ENCODE data around the gene GALNT6. TPM values are rescaled to one million over a fixed set of nuclear protein-coding genes. Genes with fewer than 3 reads are reported as not detected.

Gene GALNT6
- polyA plus RNA-seq, 5 donors = 1.4 to 3.3 (median 2.0) TPM

GRCh38 chr12:51405801-51406207 lies 14.6 kb upstream of the GALNT6 start:
- no peak for DNase-seq

- no peak for DNase-seq
These were observed 13.4 kb upstream of the GALNT6 start for GRCh38 chr12:51404627-51405026.

GRCh38 chr12:51403681-51404136 lies 12.5 kb upstream of the GALNT6 start:
- no peak for DNase-seq

DNA sequence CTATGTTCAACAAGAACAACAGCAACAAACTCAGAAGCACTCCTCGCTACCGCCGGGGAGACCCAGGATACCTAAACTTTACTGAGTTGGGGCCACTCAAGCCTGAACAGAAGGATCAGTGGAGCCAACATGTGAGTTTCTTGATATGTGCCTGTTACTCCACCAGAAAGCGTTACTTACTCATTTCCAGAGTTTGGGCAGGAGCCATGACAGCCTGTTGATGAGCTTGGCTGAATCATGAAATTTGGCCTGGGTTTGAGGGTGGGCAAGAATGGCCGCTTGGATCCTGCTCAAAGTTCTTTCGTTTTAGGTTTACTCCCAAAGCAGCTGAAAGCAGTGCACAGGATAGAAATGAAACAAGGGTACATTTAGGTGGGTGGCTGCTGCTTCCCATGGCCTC lies 12.0 kb upstream of the GALNT6 start:
- DNase-seq = no peak

DNA sequence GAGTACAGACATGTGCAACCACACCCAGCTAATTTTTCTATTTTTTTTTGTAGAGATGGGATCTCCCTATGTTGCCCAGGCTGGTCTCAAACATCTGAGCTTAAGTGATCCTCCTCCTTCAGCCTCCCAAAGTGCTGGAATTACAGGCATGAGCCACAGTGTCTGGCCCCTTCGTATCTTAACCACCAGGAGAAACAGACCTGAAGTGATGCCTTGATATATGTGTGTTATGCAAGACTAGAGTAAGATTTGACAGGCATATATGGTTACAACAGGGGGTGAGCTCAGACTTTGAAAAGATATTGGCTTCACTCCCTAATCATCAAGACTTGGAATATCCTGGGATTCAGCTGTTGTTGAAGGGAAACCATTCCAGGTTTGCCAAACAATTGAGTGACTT lies 10.7 kb upstream of the GALNT6 start:
- no peak for DNase-seq

DNA sequence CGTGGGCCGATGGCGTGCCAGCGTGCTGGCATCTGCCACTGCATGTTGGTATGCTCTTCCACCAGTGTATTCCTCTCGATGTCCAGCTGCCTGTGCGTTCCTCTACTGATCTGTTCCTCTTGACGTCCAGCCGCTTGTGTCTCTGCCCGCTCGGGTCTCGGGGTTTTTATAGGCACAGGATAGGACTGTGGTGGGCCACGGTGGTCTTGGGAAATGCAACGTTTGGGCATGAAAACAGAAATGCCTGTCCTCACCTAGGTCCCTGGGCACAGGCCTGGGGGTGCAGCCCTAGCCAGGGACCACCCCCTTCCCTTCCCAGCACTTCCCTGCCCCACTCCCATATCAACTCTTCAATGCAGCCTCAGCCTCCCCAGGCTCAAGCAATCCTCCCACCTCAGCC lies 10.3 kb upstream of the GALNT6 start:
- no peak for DNase-seq

GRCh38 chr12:51401020-51401419 lies 9.8 kb upstream of the GALNT6 start:
- no peak for DNase-seq

DNA sequence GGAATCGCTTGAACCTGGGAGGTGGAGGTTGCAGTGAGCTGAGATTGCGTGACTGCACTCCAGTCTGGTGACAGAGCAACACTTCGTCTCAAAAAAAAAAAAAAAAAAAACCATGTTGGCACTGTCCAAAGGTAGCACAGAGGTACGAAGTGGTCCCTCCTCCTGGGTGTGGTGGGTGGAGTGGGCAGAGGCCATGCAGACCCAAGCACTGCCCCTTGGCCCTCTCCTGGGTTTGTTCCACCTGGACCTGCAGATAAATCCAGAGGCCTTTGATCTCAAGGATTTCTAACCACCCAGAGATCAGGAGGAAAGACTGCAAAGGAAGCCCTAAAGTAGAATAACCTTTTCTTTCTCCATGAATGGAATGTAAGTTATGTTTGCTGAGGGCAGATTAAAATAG lies 8.7 kb upstream of the GALNT6 start:
- DNase-seq = no peak

- DNase-seq = no peak
These were observed 6.5 kb upstream of the GALNT6 start for GRCh38 chr12:51397670-51398069.

- no peak for DNase-seq
These were observed 4.4 kb upstream of the GALNT6 start for GRCh38 chr12:51395283-51396230.

- DNase-seq = no peak
These were observed 2.7 kb upstream of the GALNT6 start for GRCh38 chr12:51393676-51394545.

- DNase-seq = no peak
These were observed 1.5 kb upstream of the GALNT6 start for GRCh38 chr12:51392556-51393237.

DNA sequence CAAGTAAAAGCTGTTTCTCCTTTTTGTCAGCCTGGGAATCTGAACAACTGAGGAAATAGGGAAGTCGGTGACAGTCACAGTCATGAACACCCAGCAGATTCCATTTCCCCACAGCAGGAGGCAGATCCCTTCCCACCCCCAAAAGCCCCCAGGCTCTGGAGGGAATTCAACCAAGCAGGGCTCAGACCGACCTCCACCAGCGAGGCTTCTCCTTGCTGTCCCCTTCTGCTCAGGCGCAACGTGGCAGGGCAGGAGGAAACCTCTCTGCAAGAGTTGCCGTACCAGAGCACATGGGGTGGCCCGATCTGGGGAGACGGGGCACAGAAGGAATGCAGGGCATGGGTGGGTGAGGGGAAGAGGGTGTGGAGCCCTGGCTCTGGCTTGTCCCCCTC lies 319 bp downstream of the GALNT6 start:
- DNase-seq = no peak

- DNase-seq = no peak
These were observed 749 bp downstream of the GALNT6 start for GRCh38 chr12:51390457-51390856.

GRCh38 chr12:51389302-51389999 lies 1.8 kb downstream of the GALNT6 start:
- no peak for DNase-seq

DNA sequence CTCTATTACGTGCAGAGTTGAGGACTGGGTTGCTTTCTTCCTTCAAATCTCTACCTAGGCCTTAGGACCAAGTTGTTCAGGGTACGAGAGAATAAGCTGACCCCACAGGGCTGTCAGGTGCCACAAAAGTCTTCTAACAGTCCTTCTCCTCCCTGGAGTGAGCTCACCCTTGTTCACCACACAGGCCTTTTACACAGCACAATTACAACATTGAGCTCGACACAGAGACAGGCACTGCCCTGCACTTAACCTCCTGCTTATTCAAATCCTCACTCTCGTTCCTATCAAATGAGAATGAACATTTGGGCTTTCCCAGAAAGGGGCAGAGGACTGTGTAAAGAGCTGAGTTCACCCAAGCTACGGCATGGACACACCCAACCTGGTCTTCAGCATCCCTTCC lies 2.4 kb downstream of the GALNT6 start:
- no peak for DNase-seq

DNA sequence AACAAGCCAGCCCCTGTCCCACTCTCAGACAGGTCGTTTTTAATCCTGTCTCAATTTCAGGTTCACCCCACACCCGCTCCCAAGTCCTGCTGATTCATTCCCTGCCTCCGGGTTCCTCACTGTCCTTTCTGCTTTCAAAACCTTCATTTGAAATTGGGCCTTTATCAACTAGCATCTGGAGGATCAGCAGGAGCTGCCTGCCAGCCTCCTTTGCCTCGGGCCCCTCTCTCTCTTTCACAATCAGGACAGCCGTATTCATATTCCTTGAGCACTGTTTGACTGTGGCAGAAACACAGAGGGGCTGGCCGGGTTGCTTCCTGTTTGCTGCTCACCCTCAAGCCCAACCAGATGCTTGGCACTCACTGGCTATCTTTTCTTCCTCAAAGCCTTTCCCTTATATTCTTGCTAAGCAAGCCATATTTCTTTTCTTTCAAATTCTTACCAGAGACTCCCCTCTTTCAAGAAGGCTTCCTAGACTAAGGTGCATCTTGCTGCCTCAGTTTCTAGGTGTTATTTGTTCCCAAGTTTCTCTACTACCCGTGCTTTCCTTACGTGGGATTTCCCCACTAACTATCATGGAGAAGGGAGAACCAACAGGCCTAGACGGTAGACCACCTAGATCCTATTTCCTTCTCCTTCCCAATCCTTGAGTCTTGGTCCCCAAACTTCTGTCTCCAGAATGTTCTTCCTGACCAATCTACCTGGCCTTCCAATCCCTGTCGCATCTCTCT lies 3.0 kb downstream of the GALNT6 start:
- no peak for DNase-seq

- no peak for DNase-seq
These were observed 4.9 kb downstream of the GALNT6 start for GRCh38 chr12:51386351-51386750.

DNA sequence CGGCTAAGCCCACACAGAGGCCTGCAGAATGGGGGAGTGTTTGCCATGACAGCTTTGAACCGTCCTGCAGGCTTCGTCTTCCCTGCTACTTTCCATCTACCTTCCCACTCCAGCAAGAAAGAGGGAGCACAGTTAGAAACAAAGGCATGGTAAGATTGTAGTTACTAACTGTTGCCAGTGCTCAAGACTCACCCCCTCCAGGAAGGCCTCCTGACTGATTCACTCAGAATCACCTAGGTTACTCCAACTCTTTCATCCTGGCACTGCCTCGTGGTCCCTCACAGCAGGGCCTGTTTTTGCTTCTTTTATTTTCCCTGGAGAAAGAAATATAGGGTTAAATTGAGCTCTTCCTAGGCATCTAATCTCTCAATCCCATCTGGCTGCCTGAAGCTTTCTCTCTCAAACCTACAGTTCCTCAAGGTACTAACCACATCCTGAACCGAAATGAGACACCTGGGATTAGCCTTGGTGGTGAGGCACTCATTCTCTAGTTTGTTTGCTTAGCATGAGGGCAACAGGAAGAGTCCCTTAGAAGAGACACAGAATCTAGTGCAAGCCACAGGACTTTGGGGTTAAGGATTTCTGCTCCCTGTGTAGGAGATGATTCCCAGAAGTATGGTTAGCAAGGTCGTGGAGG lies 7.8 kb downstream of the GALNT6 start:
- no peak for DNase-seq

DNA sequence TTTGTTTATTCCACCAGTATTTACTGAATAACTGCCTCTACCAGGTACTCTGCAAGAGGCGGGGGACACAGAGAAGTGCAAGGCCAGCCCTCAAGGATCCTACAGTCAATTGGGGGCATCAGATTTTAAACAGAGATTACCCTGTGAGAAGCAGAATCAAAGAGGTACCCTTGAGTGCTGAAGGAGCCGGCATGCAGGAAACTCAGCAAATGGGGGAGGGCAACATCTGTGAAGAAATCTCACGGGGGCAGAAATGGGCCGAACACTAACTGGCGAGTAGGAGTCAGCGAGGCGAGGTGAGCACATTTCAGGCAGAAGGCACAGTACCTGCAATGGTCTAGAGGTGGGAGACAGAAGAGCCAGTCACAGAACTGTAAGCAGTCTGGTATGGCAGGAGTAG lies 9.0 kb downstream of the GALNT6 start:
- no peak for DNase-seq

Data from right lung (tissue), 5 donors.